ENCODE results near the gene PTPN4. TPM values are rescaled to one million over a fixed set of nuclear protein-coding genes. Genes with fewer than 3 reads are reported as not detected.

The PTPN4 gene
- total and polyA plus RNA-seq, 9 of the 15 experiments (the other 6 are each of a cell fraction or from before 2014, with no cell fraction given), result 5.0 to 32.8 (median 27.3) TPM

GRCh38 chr2:119759451-119760236, at the start of gene PTPN4 (continued):
- TF ChIP-seq HIVEP1 (CRISPR knock-in tag; IDR thresholded peaks at IDR 0.05) (no peak), NEUROD1 (IDR thresholded peaks at IDR 0.05; ENCODE audit: borderline replicate concordance, low read depth, low read length, partially characterized antibody) (peak; percentile 49), FOXK2 (conservative IDR thresholded peaks at IDR 0.05 in 1 of 2, IDR thresholded peaks at IDR 0.05 in 1 of 2; ENCODE audit: low read depth in 2 of 2) (peak; percentile 93 to 97), CHD1 (IDR thresholded peaks at IDR 0.05; ENCODE audit: low read length) (peak; percentile 37), ETS1 (conservative IDR thresholded peaks at IDR 0.05; ENCODE audit: control insufficient read depth, low read depth, low read length) (0 out of 2 replicates have a peak, but pooled peaks have one; percentile 42), ZBTB2 (IDR thresholded peaks at IDR 0.05) (peak; percentile 97), ZNF584 (CRISPR knock-in tag; IDR thresholded peaks at IDR 0.05; ENCODE audit: low read depth) (no peak; the same call in 1 of the 2 replicates), TARDBP (IDR thresholded peaks at IDR 0.05) (0 out of 2 replicates have a peak, but pooled peaks have one; percentile 41), CLOCK (CRISPR knock-in tag; IDR thresholded peaks at IDR 0.05; ENCODE audit: borderline replicate concordance) (no peak), ZFP30 (CRISPR knock-in tag; IDR thresholded peaks at IDR 0.05; ENCODE audit: borderline replicate concordance) (no peak), THRA (IDR thresholded peaks at IDR 0.05) (no peak), ARID3A (IDR thresholded peaks at IDR 0.05; ENCODE audit: borderline replicate concordance, low read depth, low read length) (no peak), ZBTB26 (CRISPR knock-in tag; IDR thresholded peaks at IDR 0.05) (no peak), XRCC4 (IDR thresholded peaks at IDR 0.05; ENCODE audit: extremely low read depth, insufficient read depth, insufficient read length) (no peak), ZC3H8 (IDR thresholded peaks at IDR 0.05) (no peak), GATAD2A (IDR thresholded peaks at IDR 0.05) (peak; percentile 98), ZNF232 (CRISPR knock-in tag; IDR thresholded peaks at IDR 0.05) (no peak)

All from K562 (cell line).